NCI-H1436 treated with DMSO at 0.1 percent for 48 hours (cell line): ENCODE data around the gene MARK2.
"Not testable (repeated sequence)": the region's sequence is repeated elsewhere in the genome, so short reads cannot be mapped to it uniquely, and the experiment has no call there.

Experiments used
- DNase-seq: peaks from one replicate; lab custom pipeline; 2025; lab: John Stamatoyannopoulos, UW

MARK2 gene

GRCh38 chr11:63854696-63855095 is 15.8 kb downstream of the MARK2 start:
- DNase-seq = no peak

GRCh38 chr11:63855975-63856374 is 17.1 kb downstream of the MARK2 start:
- no peak for DNase-seq

- DNase-seq = no peak
These were observed 20.0 kb downstream of the MARK2 start for GRCh38 chr11:63858628-63859550.

- no peak for DNase-seq
These were observed 24.0 kb downstream of the MARK2 start for GRCh38 chr11:63862923-63863322.

GRCh38 chr11:63863620-63864019 is 24.7 kb downstream of the MARK2 start:
- not testable (repeated sequence) for DNase-seq

- no peak for DNase-seq
These were observed 27.3 kb downstream of the MARK2 start for GRCh38 chr11:63866211-63866610.

GRCh38 chr11:63867511-63867910 is 28.6 kb downstream of the MARK2 start:
- no peak for DNase-seq

GRCh38 chr11:63868399-63869064 is 29.6 kb downstream of the MARK2 start:
- DNase-seq = no peak

GRCh38 chr11:63869171-63869591 is 30.3 kb downstream of the MARK2 start:
- DNase-seq = no peak

GRCh38 chr11:63869683-63870082 is 30.8 kb downstream of the MARK2 start:
- no peak for DNase-seq

- DNase-seq = no peak
These were observed 31.6 kb downstream of the MARK2 start for GRCh38 chr11:63870351-63871140.

- no peak for DNase-seq
These were observed 33.3 kb downstream of the MARK2 start for GRCh38 chr11:63871962-63872799.

- no peak for DNase-seq
These were observed 33.9 kb downstream of the MARK2 start for GRCh38 chr11:63872800-63873197.

GRCh38 chr11:63873311-63873710 is 34.4 kb downstream of the MARK2 start:
- DNase-seq = no peak

GRCh38 chr11:63874511-63874910 is 35.6 kb downstream of the MARK2 start:
- DNase-seq = no peak

GRCh38 chr11:63875506-63876065 is 36.7 kb downstream of the MARK2 start:
- DNase-seq = no peak

- no peak for DNase-seq
These were observed 37.7 kb downstream of the MARK2 start for GRCh38 chr11:63876616-63877015.

- no peak for DNase-seq
These were observed 38.8 kb downstream of the MARK2 start for GRCh38 chr11:63877658-63878241.

- DNase-seq = no peak
These were observed 40.9 kb downstream of the MARK2 start for GRCh38 chr11:63879598-63880402.

GRCh38 chr11:63880403-63880790 is 41.5 kb downstream of the MARK2 start:
- DNase-seq = no peak
